Left ventricle myocardium inferior (tissue), 1 donor: Measurements from ENCODE around the gene STAP2. TPM values are rescaled to one million over a fixed set of nuclear protein-coding genes. Genes with fewer than 3 reads are reported as not detected.

Experiments used
- DNase-seq: peaks from one replicate; pipeline ENCODE4 v3.0.0-alpha.2; 2020
- H3K27ac ChIP-seq: fragments of 200-600 bp; replicated peaks from 2 replicates; pipeline ENCODE4 v1.8.0; 2021
- H3K27me3 ChIP-seq: fragments of 200-600 bp; 2 replicates; pipeline ENCODE4 v1.8.0; 2021; ENCODE audit warnings: low read depth
- H3K36me3 ChIP-seq: fragments of 200-600 bp; 2 replicates; pipeline ENCODE4 v1.8.0; 2021
- H3K4me1 ChIP-seq: fragments of 200-600 bp; 2 replicates; pipeline ENCODE4 v1.8.0; 2021
- H3K4me3 ChIP-seq: fragments of 200-600 bp; 2 replicates; pipeline ENCODE4 v1.8.0; 2021; ENCODE audit warnings: mild to moderate bottlenecking, moderate library complexity
- H3K9me3 ChIP-seq: fragments of 200-600 bp; replicated peaks from 2 replicates; pipeline ENCODE4 v1.8.0; 2021
- intact Hi-C: fragments of 100-400 bp; cut with micrococcal nuclease; formaldehyde crosslinking; loops from one replicate; pipeline ENCODE4 v1.11.0; 2022
- total RNA-seq: library from RNA; stranded (reverse); fragmentation: NEBNext Ultra II Directional; extraction: Animal tissue kit (Norgen Biotek cat#: 25700); gene quantifications from one replicate; pipeline ENCODE4 v1.2.1, GENCODE V29; 2021
- TF ChIP-seq, protein P1 (sequence below): fragments of 200-600 bp; IDR thresholded peaks from 2 replicates; pipeline ENCODE4 v1.8.0; 2021; ENCODE audit warnings: antibody characterized with exemption, mild to moderate bottlenecking, borderline replicate concordance
- donor health status: DM: no; HTN: yes; CAD: no; lungs with severe emphysema.

The STAP2 gene
- total RNA-seq, 1 donor from 2014 or later: 2.6 TPM

DNA sequence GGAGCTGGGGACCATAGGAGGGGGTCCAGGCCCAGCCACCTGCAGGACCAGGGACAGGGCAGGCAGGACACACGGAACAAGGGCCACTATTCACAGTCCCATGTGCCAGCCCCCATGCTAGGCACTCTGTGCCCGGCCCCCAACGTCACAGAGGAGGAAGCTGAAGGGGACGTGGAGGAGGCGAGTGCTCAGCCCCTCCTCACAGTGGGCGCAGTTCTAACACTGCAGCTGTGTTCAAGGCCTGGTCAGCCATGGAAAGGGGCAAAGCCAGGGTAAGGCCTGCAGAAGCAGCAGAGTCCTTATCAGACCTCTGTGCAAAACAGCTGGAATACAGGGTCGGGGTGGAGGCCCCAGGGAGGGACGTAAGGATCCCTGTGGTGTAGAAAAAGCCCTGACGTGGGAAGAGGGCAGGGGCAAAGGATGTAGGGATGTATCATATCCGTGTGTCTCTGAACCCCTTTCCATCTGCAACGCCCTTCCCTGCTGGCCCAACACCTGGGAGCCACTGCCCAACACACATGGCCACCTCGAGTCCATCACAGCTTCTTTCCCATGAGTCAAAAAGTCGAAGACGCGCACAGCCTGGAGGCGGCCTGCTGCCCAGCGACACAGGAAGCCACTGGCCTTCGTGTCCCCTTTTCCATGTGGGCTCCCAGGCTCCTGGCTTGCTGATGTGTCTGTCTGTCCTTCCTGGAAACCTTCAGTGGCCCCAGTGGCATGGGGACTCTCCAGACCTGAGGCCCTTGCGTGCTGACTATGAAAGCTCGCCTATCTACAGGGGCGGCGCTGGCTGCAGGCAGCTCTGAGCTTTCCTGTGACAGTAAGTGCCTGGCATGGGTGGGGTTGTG lies 33.8 kb upstream of the STAP2 start:
- no peak for DNase-seq
- Histone ChIP-seq H3K4me3 (no peak overlapping the region), H3K36me3 (peaks cover 4% of the 10 kb centered on the region), H3K27ac (peak overlapping the region; percentile 94), H3K27me3 (no peaks in the 10 kb centered on the region), H3K9me3 (no peaks in the 10 kb centered on the region), H3K4me1 (peaks cover 100% of the 10 kb centered on the region)
- TF ChIP-seq, protein P1, sequence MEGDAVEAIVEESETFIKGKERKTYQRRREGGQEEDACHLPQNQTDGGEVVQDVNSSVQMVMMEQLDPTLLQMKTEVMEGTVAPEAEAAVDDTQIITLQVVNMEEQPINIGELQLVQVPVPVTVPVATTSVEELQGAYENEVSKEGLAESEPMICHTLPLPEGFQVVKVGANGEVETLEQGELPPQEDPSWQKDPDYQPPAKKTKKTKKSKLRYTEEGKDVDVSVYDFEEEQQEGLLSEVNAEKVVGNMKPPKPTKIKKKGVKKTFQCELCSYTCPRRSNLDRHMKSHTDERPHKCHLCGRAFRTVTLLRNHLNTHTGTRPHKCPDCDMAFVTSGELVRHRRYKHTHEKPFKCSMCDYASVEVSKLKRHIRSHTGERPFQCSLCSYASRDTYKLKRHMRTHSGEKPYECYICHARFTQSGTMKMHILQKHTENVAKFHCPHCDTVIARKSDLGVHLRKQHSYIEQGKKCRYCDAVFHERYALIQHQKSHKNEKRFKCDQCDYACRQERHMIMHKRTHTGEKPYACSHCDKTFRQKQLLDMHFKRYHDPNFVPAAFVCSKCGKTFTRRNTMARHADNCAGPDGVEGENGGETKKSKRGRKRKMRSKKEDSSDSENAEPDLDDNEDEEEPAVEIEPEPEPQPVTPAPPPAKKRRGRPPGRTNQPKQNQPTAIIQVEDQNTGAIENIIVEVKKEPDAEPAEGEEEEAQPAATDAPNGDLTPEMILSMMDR: no peak
- intact Hi-C loops: no loop called here

DNA sequence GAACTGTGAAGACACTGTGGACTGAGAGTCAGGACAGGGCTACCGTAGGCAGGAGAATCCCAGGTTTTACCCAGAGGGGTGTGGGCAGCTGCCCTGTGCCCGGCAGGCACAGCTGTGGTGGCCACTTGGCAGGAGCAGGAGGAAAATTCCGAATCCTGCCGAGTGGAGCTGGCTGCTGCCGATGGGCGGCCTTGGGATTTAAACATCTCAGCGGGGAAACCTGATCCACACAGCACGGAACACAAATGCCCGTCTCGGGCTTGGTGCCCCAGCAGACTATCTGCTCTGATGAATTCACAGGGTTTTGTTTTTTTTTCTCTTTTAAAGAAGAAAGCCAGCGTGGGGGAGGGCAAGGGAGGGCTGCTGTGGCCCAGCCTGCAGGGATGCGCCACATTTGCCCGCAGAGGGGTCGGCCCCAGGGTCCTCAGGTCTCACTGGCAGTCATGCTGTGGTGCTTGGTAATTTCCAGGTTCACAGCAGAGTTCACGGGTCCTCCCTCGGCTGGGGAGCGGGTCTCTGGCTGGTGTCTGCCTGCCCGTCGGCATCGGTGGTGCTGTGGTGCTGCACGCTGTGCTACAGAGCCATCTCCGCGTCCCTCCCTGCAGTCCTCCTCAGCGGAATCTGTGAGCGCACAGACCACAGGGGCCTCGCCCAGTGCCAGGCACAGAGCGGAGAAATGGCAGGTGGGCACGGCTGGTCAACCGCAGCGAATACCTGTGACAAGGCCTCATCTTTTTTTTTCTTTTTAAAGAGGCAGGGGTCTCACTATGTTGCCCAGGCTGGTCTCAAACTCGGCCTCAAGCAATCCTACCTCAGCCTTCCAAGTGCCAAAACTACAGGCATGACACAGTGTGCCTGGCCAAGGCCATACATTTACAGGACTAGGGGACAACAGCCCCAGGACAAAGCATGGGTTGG lies 32.9 kb upstream of the STAP2 start:
- Histone ChIP-seq H3K27ac (peak overlapping the region; percentile 94), H3K36me3 (peaks cover 6% of the 10 kb centered on the region), H3K9me3 (no peaks in the 10 kb centered on the region), H3K4me1 (peaks cover 96% of the 10 kb centered on the region), H3K4me3 (no peak overlapping the region), H3K27me3 (no peaks in the 10 kb centered on the region)
- TF ChIP-seq, protein P1: no peak
- intact Hi-C loops: no loop called here
- DNase-seq: no peak

DNA sequence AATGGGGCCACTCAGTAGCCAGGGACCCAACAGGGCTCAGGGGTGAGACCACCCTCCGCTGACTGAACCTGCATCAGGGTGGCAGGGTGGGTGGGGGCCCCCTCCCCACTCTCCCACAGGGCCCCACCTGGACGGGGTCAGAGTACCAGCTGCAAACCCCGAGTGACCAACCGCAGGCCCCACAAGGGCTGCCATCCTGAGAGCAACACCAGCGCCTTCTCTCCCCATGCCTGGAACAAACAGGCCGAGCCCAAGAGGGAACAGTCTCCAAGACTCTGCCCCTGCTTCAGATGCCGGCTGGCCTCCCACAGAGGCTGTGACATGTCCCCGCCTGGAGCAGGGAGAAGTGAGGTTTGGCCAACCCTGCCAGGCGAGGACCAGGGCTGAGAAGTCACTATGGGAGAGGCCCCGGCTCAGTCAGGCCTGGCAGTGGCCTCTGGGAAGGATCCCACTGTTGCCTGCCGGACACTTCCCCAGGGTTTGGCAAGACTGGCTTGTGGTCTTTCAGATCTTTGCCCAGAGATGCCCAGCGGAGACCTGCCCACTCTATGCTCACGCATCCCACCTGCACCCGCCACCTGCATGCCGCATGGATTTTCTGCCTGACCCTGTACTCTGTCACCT lies 31.9 kb upstream of the STAP2 start:
- DNase-seq: no peak
- peak overlapping the region; percentile 85 for H3K27ac ChIP-seq
- H3K27me3 ChIP-seq: no peaks in the 10 kb centered on the region
- no peaks in the 10 kb centered on the region for H3K9me3 ChIP-seq
- peak overlapping the region; percentile 50 for H3K4me3 ChIP-seq
- H3K36me3 ChIP-seq: peaks cover 15% of the 10 kb centered on the region
- TF ChIP-seq, protein P1: no peak
- intact Hi-C loops: no loop called here
- H3K4me1 ChIP-seq: peaks cover 89% of the 10 kb centered on the region

DNA sequence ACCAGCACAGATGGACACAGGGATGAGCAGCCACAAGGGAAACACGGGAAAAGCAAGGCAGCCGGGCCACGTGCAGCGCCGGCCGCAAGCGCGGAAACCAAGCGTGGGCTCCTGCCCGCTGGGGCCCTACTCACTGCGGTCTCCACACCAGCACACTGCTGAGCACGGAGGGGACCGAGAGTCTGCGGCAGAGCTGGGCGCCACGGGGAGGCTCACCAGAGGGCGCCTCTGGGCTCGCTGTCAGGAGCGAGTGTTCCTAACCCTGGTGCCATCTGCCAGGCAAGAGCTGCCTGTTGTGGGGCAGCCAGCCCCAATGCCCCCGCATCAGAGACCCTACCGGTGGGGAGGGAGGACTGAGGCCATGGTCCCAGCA lies 31.2 kb upstream of the STAP2 start:
- no peak for DNase-seq
- peaks cover 22% of the 10 kb centered on the region for H3K36me3 ChIP-seq
- no peaks in the 10 kb centered on the region for H3K27me3 ChIP-seq
- peak overlapping the region; percentile 85 for H3K27ac ChIP-seq
- intact Hi-C loops: no loop called here
- H3K4me3 ChIP-seq: peak overlapping the region; percentile 50
- TF ChIP-seq, protein P1: peak; percentile 54
- no peaks in the 10 kb centered on the region for H3K9me3 ChIP-seq
- peaks cover 84% of the 10 kb centered on the region for H3K4me1 ChIP-seq
